Trophoblast cell (in vitro differentiated cells and primary cell): Measurements from ENCODE around the gene KMT2A.
A peak's percentile ranks its signal among the peaks of the same experiment; 100 is the strongest.

Experiments
- DNase-seq, 2 donors: peaks; one replicate each; pipeline ENCODE4 v3.0.0-alpha.2; 2016
- H2AFZ ChIP-seq: 2 replicates; pipeline ENCODE4 v1.6.1; 2013; ENCODE audit warnings: low read length, moderate library complexity, mild to moderate bottlenecking; ENCODE audit not compliant: insufficient read depth, poor library complexity
- H2AK5ac ChIP-seq: 2 replicates; pipeline ENCODE4 v1.6.1; 2013; ENCODE audit warnings: mild to moderate bottlenecking, low read length
- H2BK120ac ChIP-seq: 2 replicates; pipeline ENCODE4 v1.6.1; 2013; ENCODE audit warnings: low read length, mild to moderate bottlenecking, moderate library complexity; ENCODE audit not compliant: insufficient read depth, poor library complexity
- H2BK12ac ChIP-seq: 2 replicates; pipeline ENCODE4 v1.6.1; 2013; ENCODE audit warnings: mild to moderate bottlenecking, low read length, moderate library complexity
- H2BK5ac ChIP-seq: 2 replicates; pipeline ENCODE4 v1.6.1; 2013; ENCODE audit warnings: low read length, low read depth, moderate library complexity, mild to moderate bottlenecking; ENCODE audit not compliant: poor library complexity
- H3K14ac ChIP-seq: 2 replicates; pipeline ENCODE4 v1.6.1; 2013; ENCODE audit warnings: mild to moderate bottlenecking, low read length
- H3K18ac ChIP-seq: 2 replicates; pipeline ENCODE4 v1.6.1; 2013; ENCODE audit warnings: mild to moderate bottlenecking, low read length
- H3K23ac ChIP-seq: 2 replicates; pipeline ENCODE4 v1.6.1; 2013; ENCODE audit warnings: low read length
- H3K27ac ChIP-seq: 2 replicates; pipeline ENCODE4 v1.5.1; 2013; ENCODE audit warnings: low read depth, mild to moderate bottlenecking, inconsistent platforms, low read length, moderate library complexity
- H3K27me3 ChIP-seq: 2 replicates; pipeline ENCODE4 v1.6.1; 2013; ENCODE audit warnings: inconsistent platforms, mild to moderate bottlenecking, low read length, moderate library complexity; ENCODE audit not compliant: insufficient read depth
- H3K36me3 ChIP-seq, 2 experiments: 1 replicate in 1 of 2; 2 replicates in 1 of 2; pipeline ENCODE4 v1.6.1; 2013; ENCODE audit warnings: low read length in 2 of 2, mild to moderate bottlenecking in 2 of 2, moderate library complexity in 1 of 2; ENCODE audit not compliant: insufficient read depth in 2 of 2, control insufficient read depth in 1 of 2
- H3K4ac ChIP-seq: 2 replicates; pipeline ENCODE4 v1.6.1; 2013; ENCODE audit warnings: low read depth, mild to moderate bottlenecking, low read length, moderate library complexity
- H3K4me1 ChIP-seq, 2 experiments: 1 replicate in 1 of 2; 2 replicates in 1 of 2; pipeline ENCODE4 v1.6.1; 2013; ENCODE audit warnings: low read length in 2 of 2, mild to moderate bottlenecking in 2 of 2, moderate library complexity in 1 of 2; ENCODE audit not compliant: insufficient read depth in 2 of 2, control insufficient read depth in 1 of 2
- H3K4me2 ChIP-seq: 2 replicates; pipeline ENCODE4 v1.6.1; 2013; ENCODE audit warnings: inconsistent platforms, mild to moderate bottlenecking, low read length, moderate library complexity
- H3K4me3 ChIP-seq: 2 replicates; pipeline ENCODE4 v1.5.1; 2013; ENCODE audit warnings: mild to moderate bottlenecking, low read depth, low read length, inconsistent platforms
- H3K79me1 ChIP-seq: one replicate; pipeline ENCODE4 v1.6.1; 2013; ENCODE audit warnings: low read length
- H3K79me2 ChIP-seq: 2 replicates; pipeline ENCODE4 v1.6.1; 2013; ENCODE audit warnings: low read length, mild to moderate bottlenecking; ENCODE audit not compliant: control insufficient read depth, insufficient read depth, poor library complexity
- H3K9ac ChIP-seq: 2 replicates; pipeline ENCODE4 v1.6.1; 2013; ENCODE audit warnings: mild to moderate bottlenecking, low read length
- H3K9me3 ChIP-seq: 2 replicates; pipeline ENCODE4 v1.6.1; 2013; ENCODE audit warnings: low read depth, mild to moderate bottlenecking, control low read depth, inconsistent platforms, low read length; ENCODE audit not compliant: insufficient read depth
- H4K12ac ChIP-seq: 2 replicates; pipeline ENCODE4 v1.6.1; 2013; ENCODE audit warnings: low read depth, mild to moderate bottlenecking, low read length, moderate library complexity
- H4K8ac ChIP-seq: 2 replicates; pipeline ENCODE4 v1.6.1; 2013; ENCODE audit warnings: low read depth, mild to moderate bottlenecking, low read length, moderate library complexity
- H4K91ac ChIP-seq: one replicate; pipeline ENCODE4 v1.6.1; 2013; ENCODE audit warnings: low read depth, mild to moderate bottlenecking, low read length, moderate library complexity
- WGBS: extraction: QIAGEN DNeasy Blood & Tissue Kit; methylation state at CpG from one replicate; pipeline ENCODE4 v1.1.7; 2013; ENCODE audit warnings: missing lambda C conversion rate; ENCODE audit not compliant: insufficient read length, insufficient coverage; ENCODE audit errors: extremely low coverage; 5-methylcytosine and 5-hydroxymethylcytosine counted together

Gene KMT2A

DNA sequence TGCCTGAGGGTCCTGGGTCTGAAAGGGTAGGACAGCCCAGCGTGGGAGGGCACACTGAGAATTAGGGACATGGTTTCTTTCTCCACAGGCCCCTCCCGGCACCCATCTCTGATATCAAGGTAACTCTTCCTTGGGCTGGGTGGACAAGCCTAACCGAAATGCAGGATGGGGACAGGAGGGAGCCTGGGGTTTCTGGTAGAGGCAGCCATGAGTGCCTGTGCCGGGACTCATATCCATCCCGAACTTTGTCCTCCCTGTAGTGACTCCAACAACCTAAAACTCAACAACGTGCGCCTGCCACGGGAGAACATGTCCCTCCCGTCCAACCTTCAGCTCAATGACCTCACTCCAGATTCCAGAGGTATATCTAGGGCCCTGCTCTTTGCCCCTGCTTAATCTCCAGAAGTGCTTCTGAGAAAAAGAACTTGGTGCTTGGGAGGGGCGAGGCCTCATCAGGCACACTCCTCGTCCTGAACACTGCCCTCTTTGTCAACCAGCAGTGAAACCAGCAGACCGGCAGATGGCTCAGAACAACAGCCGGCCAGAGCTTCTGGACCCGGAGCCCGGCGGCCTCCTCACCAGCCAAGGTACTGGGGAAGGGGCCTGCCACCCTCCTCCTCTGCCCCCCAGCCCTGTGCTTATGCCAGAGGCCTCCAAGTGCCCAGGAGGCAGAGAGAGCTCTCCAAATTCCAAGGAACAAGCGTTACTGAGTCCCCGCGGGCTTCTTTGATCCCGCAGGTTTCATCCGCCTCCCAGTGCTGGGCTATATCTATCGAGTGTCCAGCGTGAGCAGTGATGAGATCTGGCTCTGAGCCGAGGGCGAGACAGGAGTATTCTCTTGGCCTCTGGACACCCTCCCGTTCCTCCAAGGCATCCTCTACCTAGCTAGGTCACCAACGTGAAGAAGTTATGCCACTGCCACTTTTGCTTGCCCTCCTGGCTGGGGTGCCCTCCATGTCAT is 97.8 kb downstream of the KMT2A start:
- Histone ChIP-seq H2BK5ac (no peak overlapping the region), H3K4ac (no peak overlapping the region), H3K23ac (no peak overlapping the region), H3K14ac (no peak overlapping the region), H3K27ac (no peak overlapping the region), H3K36me3 (peaks cover 14 to 19% of the 10 kb centered on the region in 2 experiments), H2AK5ac (no peak overlapping the region), H3K9me3 (no peaks in the 10 kb centered on the region), H3K9ac (no peak overlapping the region), H2BK120ac (no peak overlapping the region), H3K4me3 (no peak overlapping the region), H4K12ac (no peak overlapping the region), H2AFZ (no peak overlapping the region), H4K8ac (no peak overlapping the region), H3K4me1 (peaks cover 9 to 12% of the 10 kb centered on the region in 2 experiments), H4K91ac (no peak overlapping the region), H3K27me3 (no peaks in the 10 kb centered on the region), H2BK12ac (no peak overlapping the region), H3K4me2 (no peak overlapping the region), H3K18ac (no peak overlapping the region), H3K79me1 (peaks cover 14% of the 10 kb centered on the region), H3K79me2 (peaks cover 9% of the 10 kb centered on the region)
- WGBS: no CpG with 5 or more reads among the region's 27 CpGs
- no peak for DNase-seq

DNA sequence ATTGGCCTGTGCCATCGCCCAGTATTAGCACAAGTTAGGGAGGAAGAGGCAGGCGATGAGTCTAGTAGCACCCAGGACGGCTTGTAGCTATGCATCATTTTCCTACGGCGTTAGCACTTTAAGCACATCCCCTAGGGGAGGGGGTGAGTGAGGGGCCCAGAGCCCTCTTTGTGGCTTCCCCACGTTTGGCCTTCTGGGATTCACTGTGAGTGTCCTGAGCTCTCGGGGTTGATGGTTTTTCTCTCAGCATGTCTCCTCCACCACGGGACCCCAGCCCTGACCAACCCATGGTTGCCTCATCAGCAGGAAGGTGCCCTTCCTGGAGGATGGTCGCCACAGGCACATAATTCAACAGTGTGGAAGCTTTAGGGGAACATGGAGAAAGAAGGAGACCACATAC is 99.0 kb downstream of the KMT2A start:
- peaks cover 5 to 10% of the 10 kb centered on the region in 2 experiments for H3K4me1 ChIP-seq
- no peak overlapping the region for H3K4me3 ChIP-seq
- H2BK12ac ChIP-seq: no peak overlapping the region
- H4K8ac ChIP-seq: no peak overlapping the region
- no peak overlapping the region for H3K4ac ChIP-seq
- H3K18ac ChIP-seq: no peak overlapping the region
- H3K23ac ChIP-seq: peak overlapping the region; percentile 13
- no peak for DNase-seq
- H3K36me3 ChIP-seq: peaks cover 14 to 19% of the 10 kb centered on the region in 2 experiments
- no peak overlapping the region for H4K12ac ChIP-seq
- H3K14ac ChIP-seq: no peak overlapping the region
- H3K27me3 ChIP-seq: no peaks in the 10 kb centered on the region
- H2AFZ ChIP-seq: no peak overlapping the region
- no peak overlapping the region for H3K27ac ChIP-seq
- no peak overlapping the region for H2BK120ac ChIP-seq
- no peaks in the 10 kb centered on the region for H3K9me3 ChIP-seq
- H2AK5ac ChIP-seq: no peak overlapping the region
- no peak overlapping the region for H4K91ac ChIP-seq
- no CpG with 5 or more reads among the region's 9 CpGs for WGBS
- no peak overlapping the region for H3K4me2 ChIP-seq
- H3K79me1 ChIP-seq: peaks cover 14% of the 10 kb centered on the region
- H2BK5ac ChIP-seq: no peak overlapping the region
- peaks cover 9% of the 10 kb centered on the region for H3K79me2 ChIP-seq
- H3K9ac ChIP-seq: no peak overlapping the region

DNA sequence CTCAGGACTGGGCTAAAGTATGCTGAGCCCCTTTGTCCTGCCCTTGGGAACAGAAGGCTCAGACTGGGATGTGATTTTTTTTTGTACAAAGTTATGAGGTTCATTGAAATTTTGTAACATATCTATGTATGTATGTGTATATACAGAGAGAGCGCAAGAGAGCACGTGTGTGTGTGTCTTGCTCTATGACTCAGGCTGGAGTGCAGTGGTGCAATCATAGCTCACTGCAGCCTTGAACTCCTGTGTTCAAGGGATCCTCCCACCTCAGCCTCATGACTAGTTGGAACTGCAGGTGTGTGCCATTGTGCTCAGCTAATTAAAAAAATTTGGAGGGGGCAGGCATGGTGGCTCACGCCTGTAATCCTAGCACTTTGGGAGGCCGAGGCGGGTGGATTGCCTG is 100.4 kb downstream of the KMT2A start:
- Histone ChIP-seq H4K8ac (no peak overlapping the region), H3K23ac (no peak overlapping the region), H4K12ac (no peak overlapping the region), H3K4ac (no peak overlapping the region), H2BK120ac (no peak overlapping the region), H2AFZ (no peak overlapping the region), H3K27me3 (no peaks in the 10 kb centered on the region), H3K4me2 (no peak overlapping the region), H3K79me2 (no peaks in the 10 kb centered on the region), H3K4me3 (no peak overlapping the region), H3K4me1 (peaks cover 4 to 6% of the 10 kb centered on the region in 2 experiments), H3K36me3 (peaks cover 16 to 19% of the 10 kb centered on the region in 2 experiments), H3K9me3 (no peaks in the 10 kb centered on the region), H3K18ac (no peak overlapping the region), H2AK5ac (no peak overlapping the region), H2BK5ac (no peak overlapping the region), H4K91ac (no peak overlapping the region), H3K9ac (no peak overlapping the region), H2BK12ac (no peak overlapping the region), H3K14ac (no peak overlapping the region), H3K79me1 (peaks cover 3% of the 10 kb centered on the region), H3K27ac (no peak overlapping the region)
- peak; percentile 11 to 31 for DNase-seq
- no CpG with 5 or more reads among the region's 5 CpGs for WGBS

GRCh38 chr11:118537409-118537980 is 101.2 kb downstream of the KMT2A start:
- H3K23ac ChIP-seq: no peak overlapping the region
- H2BK5ac ChIP-seq: no peak overlapping the region
- H3K79me1 ChIP-seq: no peaks in the 10 kb centered on the region
- H3K27ac ChIP-seq: no peak overlapping the region
- no peaks in the 10 kb centered on the region for H3K27me3 ChIP-seq
- no peak overlapping the region for H3K4me2 ChIP-seq
- H2BK120ac ChIP-seq: no peak overlapping the region
- H3K9ac ChIP-seq: no peak overlapping the region
- H2BK12ac ChIP-seq: no peak overlapping the region
- no peak overlapping the region for H3K14ac ChIP-seq
- peaks cover 18 to 24% of the 10 kb centered on the region in 2 experiments for H3K36me3 ChIP-seq
- H2AK5ac ChIP-seq: no peak overlapping the region
- H3K9me3 ChIP-seq: no peaks in the 10 kb centered on the region
- H3K4ac ChIP-seq: no peak overlapping the region
- H3K4me3 ChIP-seq: no peak overlapping the region
- H4K91ac ChIP-seq: no peak overlapping the region
- no peak overlapping the region for H3K18ac ChIP-seq
- H4K12ac ChIP-seq: no peak overlapping the region
- H3K79me2 ChIP-seq: no peaks in the 10 kb centered on the region
- no CpG with 5 or more reads among the region's 6 CpGs for WGBS
- DNase-seq: no peak
- H4K8ac ChIP-seq: no peak overlapping the region
- H3K4me1 ChIP-seq: no peaks in the 10 kb centered on the region
- no peak overlapping the region for H2AFZ ChIP-seq
